ENCODE data around the gene NOP9. TPM values are rescaled to one million over a fixed set of nuclear protein-coding genes. Genes with fewer than 3 reads are reported as not detected.
A peak's percentile ranks its signal among the peaks of the same experiment; 100 is the strongest.

Gene NOP9
- total RNA-seq, 1 donor from 2014 or later = 22.8 TPM

DNA sequence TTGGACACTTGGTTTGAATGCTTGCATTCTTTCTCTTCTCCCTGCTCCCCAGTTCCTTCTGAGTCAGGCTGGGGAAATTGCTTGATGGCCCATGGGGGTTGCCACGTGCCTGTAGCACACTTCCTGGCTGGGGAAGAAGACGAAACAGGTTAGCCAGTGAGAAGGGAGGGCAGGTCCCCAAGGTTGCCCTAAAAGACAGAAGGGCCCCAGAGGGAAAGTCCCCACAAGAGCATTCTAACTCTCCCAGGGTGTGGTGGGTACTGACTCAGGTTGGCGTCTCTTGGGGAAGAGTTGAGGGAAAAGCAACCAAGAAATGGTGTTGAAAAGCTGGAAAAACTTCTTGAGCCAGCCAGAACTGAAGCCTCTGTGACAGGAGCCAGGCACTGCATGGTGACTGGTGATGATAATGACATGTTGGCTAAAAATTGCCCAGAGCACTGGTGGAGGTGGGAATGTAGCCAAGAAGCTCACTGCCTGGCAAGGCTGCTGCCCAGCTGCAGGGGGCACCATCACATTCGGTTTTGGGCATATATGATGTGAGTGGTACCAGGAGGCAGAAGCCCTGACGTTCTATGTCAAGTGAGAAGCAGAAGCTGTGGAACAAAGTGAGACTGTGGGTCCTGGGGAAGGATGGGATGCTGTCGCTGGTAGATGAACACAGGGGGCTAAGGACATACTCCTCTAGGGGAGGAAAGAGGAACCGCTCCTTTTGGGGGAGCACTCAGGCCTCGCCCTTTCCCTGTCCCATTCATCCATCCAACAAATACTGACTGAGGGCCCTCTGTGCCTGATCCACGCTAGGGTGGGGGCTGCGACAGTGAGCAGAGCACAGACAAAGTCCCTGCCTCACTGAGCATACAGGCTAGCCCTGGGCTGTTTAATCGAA lies 20.1 kb upstream of the NOP9 start:
- FAIRE-seq (no peak), DNase-seq (ENCODE audit: low spot score in 2 of 2) (no peak)

DNA sequence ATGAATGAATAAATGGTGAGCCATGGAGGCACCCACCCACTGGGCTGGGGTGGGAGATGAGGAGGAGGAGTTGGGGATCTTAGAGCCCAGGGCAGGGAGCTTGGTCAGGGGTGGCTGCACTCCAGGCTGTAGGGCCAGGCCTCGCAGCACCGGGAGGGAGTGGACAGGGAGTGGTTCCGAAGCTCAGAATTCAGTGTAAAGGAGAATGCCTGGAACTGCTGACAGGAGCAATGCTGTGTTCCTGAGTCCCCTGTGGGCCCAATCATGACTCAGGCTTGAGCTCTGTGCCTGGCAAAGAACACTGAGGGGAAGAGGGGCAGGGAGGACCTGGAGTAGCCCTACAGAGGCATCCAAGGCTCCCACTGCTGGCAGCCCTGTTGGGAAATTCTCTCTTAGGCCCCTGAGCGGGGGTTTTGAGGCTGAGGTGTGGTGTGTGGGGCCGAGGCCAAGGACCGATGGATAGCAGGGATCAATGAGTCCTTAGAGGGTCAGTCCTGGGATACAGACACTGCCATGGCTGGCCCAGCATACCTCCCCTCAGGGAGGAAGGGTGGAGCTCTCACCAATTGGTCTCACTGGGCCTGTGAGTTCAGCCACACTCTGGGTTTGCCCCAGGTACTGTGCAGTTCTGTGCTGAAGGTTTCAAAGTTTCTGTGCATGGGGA lies 18.7 kb upstream of the NOP9 start:
- FAIRE-seq = no peak
- DNase-seq (ENCODE audit: low spot score in 2 of 2) = no peak

DNA sequence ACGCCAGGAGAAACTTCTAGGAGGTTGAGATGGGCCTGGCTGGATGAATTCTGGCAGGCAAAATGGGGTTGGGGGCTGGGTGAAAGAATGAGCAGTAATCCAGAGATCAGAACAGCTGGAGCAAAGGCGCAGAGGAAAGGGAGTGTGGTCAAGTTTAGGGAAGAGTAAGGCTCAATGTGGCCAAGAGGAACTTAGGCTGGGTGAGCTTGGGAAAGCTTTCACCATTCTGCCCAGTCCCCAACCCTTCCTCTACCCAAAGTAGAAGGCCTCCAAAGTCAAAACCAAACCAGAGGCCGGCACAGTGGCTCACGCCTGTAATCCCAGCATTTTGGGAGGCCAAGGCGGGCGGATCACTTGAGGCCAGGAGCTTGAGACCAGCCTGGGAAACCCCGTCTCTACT lies 18.0 kb upstream of the NOP9 start:
- FAIRE-seq = no peak
- no peak for DNase-seq (ENCODE audit: low spot score in 2 of 2)

DNA sequence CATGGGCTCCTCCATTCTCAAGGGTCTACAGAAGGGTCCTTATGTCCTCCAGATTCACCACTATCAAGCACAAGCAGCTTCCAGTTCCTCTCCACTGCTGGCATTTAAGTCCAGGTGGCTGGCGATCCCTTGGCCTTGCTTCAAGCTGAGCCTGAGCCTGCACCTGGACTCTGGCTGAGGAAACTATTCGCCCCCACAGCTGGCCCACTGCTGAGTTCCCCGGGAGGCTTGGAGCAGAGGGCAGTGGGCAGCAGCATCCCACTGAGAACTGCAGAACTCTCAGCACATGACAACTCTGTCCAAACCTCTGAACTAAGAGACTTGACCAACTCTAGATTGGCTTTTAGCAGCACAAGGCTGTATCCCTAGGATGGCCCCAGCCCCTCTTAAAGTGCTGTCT lies 16.9 kb upstream of the NOP9 start:
- no peak for DNase-seq (ENCODE audit: low spot score in 2 of 2)
- no peak for FAIRE-seq

DNA sequence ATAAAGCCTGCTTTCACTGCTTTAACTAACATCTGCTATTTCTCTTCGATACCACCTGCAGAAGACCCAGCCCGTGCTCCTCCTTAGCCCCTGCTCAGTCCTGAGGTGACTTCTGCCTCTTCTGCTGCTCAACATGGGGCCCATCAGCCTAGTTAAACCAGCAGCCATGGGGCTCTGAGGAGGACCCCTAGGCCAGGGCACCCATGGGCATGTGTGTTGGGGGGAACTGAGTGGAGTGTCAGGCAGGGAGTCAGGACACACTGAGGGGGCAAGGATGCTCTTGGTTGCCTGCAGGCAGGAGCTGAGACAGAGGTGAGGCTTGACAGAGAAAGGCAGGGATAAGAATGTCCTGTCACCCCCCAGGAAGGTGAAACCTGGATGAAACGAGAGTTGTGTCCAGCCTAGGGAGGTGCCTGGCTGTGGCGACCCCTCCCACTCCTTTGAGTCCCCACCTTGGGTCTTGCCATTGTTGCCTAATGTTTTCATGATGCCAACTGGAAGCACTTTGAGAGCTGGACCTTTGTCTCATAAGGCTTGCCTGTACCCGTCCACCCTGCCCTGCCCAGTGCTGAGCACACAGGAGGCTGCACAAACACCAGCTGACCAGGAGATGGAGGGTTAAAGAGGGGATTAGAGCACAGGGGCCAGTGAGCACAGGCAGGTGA lies 15.7 kb upstream of the NOP9 start:
- no peak for FAIRE-seq
- DNase-seq (ENCODE audit: low spot score in 2 of 2) = no peak

- DNase-seq (ENCODE audit: low spot score in 2 of 2) = no peak
- FAIRE-seq = no peak
Observed at GRCh38 chr14:24284501-24285035, 15.1 kb upstream of the NOP9 start.

DNA sequence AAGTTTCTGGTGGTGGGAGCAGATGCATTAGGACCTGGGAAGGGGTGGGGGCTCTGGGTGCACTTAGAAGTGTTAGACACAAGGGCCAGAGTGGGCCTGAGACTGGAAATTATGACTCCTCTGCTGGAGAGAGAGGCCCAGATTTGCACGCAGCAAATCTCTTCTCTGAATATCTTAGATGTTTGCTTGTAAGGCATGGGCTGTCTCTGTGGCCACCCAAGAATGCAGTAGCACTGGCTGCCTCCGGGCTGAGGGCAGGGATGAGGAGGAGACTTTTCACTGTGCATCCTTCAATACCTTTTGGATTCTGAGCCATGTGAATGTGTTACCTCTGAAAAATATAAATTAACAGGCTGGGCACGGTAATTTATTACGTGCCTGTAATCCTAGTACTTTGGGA lies 14.3 kb upstream of the NOP9 start:
- FAIRE-seq (no peak), DNase-seq (ENCODE audit: low spot score in 2 of 2) (no peak)

DNA sequence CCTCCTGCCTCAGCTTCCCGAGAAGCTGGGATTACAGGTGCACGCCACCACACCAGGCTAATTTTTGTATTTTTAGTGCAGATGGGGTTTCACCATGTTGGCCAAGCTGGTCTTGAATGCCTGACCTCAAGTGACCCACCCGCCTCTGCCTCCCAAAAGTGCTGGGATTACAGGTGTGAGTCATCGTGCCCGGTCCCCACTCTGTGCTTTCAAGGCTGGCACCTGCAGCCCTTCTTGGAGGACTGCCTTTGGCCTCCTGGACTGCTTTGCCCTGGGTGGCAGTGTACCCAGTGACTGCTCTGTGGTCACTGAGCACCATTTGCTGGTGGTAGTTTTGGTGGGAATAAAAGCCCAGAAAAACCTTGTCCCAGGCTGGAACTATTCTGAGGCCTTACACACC lies 12.7 kb upstream of the NOP9 start:
- DNase-seq (ENCODE audit: low spot score in 2 of 2) (no peak), FAIRE-seq (no peak)

DNA sequence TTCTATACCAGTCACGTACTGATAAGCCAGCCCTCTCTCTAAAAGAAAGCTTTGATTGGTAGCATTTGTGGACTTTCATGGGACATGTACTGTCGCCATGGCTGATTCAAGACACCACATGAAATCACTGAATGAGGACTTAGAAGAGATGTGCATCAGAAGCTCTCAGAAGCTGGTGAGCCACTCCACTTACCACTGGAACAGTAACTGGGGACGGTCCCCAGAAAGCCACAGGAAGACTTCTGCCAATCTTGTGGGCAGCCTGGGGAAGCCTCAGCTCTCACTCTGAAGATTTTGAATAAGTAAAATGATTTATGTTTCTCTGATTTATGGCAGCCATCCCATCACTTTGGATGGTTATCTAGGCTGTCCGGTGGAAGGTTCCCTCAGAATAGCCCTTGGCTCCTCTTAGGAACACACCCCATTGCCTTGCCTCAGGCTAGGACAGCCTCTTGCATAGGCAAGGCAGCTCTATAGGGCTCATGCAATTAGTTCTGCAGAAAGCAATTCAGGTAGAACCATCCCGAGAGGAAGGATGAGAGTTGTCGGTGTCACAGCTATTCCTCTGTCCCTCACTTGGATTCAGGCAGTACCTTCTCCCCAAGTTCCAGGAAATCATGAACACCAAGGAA lies 9.9 kb upstream of the NOP9 start:
- FAIRE-seq (no peak), DNase-seq (ENCODE audit: low spot score in 2 of 2) (no peak)

- FAIRE-seq (no peak), DNase-seq (ENCODE audit: low spot score in 2 of 2) (no peak)
Observed at GRCh38 chr14:24290746-24291145, 8.9 kb upstream of the NOP9 start.

DNA sequence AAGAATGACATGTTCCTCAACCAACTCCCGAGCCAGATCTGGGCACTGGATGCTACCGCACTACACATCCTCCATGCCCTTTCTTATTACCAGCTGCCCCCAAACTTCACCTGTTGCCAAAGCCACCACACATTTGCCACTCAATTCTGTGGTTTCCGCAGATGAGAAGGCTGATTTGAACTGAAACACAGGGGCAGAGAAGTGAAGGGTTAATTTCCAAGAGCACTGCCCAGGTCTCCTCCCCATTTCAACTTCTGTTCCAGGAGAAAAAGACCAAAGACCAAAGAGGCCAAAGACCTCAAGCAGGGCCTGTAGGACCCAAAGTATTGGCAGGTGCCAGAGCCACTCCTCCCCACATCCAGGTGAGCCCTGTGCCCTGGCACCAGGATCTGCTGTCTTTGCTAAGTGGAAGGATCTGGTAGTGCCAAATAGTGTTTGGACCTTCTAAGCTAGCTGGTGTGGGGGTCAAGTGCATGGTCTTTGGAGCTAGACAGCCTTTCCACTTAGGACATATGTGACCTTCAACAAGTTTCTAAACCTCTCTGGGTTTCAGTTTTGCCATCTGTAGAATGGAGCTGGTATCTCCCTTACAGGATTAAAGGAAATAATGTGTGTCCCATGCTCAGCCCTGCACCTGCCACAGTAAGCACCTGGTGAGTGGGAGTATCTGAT lies 8.1 kb upstream of the NOP9 start:
- FAIRE-seq (no peak), DNase-seq (ENCODE audit: low spot score in 2 of 2) (no peak)

GRCh38 chr14:24292118-24292807 lies 7.4 kb upstream of the NOP9 start:
- no peak for FAIRE-seq
- no peak for DNase-seq (ENCODE audit: low spot score in 2 of 2)

DNA sequence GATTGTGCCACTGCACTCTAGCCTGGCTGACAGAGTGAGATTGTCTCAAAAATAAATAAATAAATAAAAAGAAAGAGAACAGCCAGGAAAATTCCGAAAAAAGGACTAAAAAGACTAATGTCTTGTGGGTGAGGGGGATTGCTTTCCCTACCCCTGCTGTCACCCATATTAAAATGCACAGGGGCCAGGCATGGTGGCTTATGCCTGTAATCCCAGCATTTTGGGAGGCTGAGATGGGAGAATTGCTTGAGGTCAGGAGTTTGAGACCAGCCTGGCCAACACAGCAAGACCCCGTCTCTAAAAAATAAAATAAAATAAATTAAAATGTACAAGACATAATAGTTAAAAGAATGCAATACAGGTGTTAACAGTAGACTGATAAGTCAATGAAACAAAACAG lies 6.1 kb upstream of the NOP9 start:
- DNase-seq (ENCODE audit: low spot score in 2 of 2) (no peak), FAIRE-seq (no peak)

DNA sequence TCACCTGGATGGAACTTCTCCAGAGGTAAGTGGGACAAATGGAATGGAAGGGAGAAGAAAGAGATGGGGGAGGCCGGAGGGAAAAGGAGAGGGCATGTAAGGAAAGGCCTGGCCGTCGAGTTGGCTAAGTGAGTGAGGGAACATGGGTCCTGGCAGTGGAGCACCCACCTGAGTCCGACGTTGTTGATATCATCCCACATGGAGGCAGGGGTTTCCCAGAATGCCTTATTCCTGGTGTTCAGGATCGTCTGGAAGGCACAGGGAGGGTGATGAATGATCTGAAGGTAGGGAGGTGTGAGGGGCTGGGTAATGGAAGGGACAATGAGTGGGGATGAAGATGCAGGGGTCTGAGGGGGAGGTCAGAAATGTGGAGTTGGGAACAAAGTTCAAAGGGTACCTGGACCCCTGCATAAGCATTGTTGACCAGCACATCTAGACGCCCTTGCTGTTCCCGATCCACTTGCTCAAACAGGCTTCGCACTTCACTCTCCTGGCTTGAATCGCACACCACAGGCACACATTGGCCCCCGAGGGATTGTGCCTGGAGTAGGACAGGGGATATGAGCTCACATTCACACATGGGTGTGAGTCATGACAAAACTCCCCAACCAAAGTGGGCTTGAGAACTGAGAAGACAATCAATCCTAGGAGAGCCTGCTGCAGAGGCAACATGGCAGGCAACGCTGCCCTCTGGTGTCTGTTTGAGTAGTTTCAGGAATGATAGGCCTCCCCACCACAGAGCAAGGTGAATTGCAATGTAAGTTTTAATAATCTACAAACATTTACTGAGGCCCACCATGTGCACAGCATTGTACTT lies 3.1 kb upstream of the NOP9 start:
- FAIRE-seq = no peak
- peak in 1 of 2 donors; percentile 81 for DNase-seq (ENCODE audit: low spot score in 2 of 2)

- no peak for DNase-seq (ENCODE audit: low spot score in 2 of 2)
- FAIRE-seq = no peak
Observed at GRCh38 chr14:24297190-24297964, 2.3 kb upstream of the NOP9 start.

GRCh38 chr14:24298892-24299254 lies 777 bp upstream of the NOP9 start:
- FAIRE-seq = no peak
- no peak for DNase-seq (ENCODE audit: low spot score in 2 of 2)

- DNase-seq (ENCODE audit: low spot score in 2 of 2) (no peak), FAIRE-seq (no peak)
Observed at GRCh38 chr14:24300326-24300980, 803 bp downstream of the NOP9 start.

- DNase-seq (ENCODE audit: low spot score in 2 of 2) (no peak), FAIRE-seq (no peak)
Observed at GRCh38 chr14:24304019-24304387, 4.4 kb downstream of the NOP9 start.
